ENCODE results near the gene SPDEF. TPM values are rescaled to one million over a fixed set of nuclear protein-coding genes. Genes with fewer than 3 reads are reported as not detected.

SPDEF gene
- total and polyA plus RNA-seq, 7 experiments from 2014 or later: 0.39 to 0.40 TPM; not detected in 5

DNA sequence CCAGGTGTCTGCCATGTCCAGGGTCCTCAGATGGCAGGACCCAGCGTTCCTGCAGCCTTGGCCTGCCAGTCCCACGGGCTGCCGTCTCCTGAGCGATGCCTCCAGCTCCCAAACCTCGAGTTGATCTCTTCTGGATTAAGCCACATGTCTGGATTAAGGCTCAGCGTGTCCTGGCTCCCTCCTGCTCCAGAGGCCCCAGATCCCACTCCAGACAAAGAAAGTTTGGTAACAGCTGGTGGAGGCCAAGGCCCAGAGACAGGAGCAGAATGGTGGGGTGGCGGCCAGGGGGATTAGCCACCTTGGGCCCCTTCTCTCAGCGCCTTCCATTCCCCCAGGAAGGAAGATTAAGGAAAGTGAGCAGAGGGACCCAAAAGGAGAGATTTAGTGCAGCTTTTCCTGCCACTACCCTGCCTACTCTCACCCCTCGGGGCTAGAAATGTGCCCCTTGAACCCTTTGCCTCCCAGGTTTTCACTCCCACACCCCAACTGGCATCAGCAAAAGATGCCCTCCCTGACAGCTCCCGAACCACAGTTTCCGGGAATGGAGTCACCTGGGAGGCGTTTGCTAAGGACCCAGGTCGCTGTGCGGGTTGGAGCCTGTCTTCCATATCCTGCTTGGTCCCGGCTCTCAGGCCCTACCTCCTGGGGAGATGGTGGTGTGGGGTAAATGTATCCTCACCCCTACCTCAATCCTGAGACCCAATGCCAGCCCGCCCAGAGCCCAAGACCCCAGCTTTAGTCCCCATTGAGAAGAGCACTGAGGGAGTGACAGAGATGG, 6.9 kb downstream of the SPDEF start:
- Histone ChIP-seq H3K27ac (ENCODE audit: low read depth, low read length) (no peak overlapping the region), H3K4me1 (ENCODE audit: control insufficient read depth in 2 of 2, insufficient read depth in 2 of 2, low read length in 2 of 2) (no peaks in the 10 kb centered on the region), H3K4me3 (ENCODE audit: low read length) (no peak overlapping the region), H3K36me3 (ENCODE audit: control insufficient read depth in 2 of 3, insufficient read depth in 3 of 3, low read length in 3 of 3) (no peaks in the 10 kb centered on the region), H3K27me3 (ENCODE audit: control insufficient read depth in 2 of 2, insufficient read depth in 2 of 2, low read length in 2 of 2) (no peaks in the 10 kb centered on the region), H3K9me3 (ENCODE audit: control insufficient read depth in 2 of 3, low read length in 3 of 3) (no peaks in the 10 kb centered on the region)
- Mint-ChIP-seq H3K36me3 (no peaks in the 10 kb centered on the region), H3K27ac (no peak overlapping the region), H3K9me3 (peaks cover 0 to 1% (median 0%) of the 10 kb centered on the region in 11 donors), H3K4me3 (no peak overlapping the region), H3K4me1 (peaks cover 0 to 8% (median 5%) of the 10 kb centered on the region in 7 donors), H3K27me3 (peaks cover 0 to 1% (median 0%) of the 10 kb centered on the region in 5 donors)
- no peak for ATAC-seq
- POLR2A ChIA-PET: no interaction called here
- intact Hi-C loops (cut with micrococcal nuclease): no loop called here
- no peak for DNase-seq
- CTCF ChIA-PET: no interaction called here

DNA sequence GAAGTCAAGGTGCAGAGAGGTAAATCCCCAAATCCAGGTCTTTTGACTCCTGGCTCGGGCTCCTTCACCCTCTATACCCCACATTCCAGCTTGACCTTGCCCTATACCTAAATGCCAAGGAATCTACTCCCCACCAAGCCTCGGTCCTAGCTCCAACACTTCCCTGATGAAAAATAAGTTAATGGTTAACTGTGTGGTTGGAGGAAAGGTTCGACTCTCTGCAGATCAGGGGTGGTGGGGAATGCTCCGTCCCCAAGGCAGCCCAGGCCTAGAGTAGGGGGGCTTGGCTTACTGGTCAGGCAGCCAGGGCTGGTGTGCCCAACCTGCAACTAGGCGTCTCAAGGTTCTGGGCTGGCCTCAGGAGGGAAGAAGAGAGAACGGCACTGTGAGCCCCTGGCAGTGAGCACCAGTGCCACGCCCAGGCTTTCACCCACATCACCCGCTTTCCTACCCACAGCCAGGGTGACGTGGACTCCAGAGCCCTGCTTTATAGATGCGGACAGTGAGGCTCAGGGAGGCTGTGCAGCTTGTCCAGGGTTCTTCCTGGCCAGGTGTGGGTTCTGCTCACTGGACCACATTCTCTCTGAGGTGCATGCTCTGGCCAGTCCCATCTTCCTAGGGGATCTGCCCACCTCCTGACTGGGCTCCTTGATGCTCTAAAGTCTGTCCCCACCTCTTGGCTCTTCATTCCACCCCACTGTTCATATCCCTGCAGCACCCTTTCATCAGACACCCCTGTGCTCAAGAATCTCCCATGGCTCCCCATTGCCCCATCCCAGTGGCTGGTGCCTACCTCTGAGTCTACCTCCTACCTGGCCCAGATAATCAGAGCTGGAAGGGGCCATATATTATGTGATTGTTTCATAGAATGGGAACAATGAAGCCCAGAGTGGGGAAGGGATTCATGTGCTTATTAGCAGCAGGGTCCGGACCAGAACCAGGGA, 8.2 kb downstream of the SPDEF start:
- no peaks in the 10 kb centered on the region for H3K36me3 ChIP-seq (ENCODE audit: control insufficient read depth in 2 of 3, insufficient read depth in 3 of 3, low read length in 3 of 3)
- intact Hi-C loops (cut with micrococcal nuclease): no loop called here
- H3K9me3 ChIP-seq (ENCODE audit: control insufficient read depth in 2 of 3, low read length in 3 of 3): no peaks in the 10 kb centered on the region
- H3K27me3 ChIP-seq (ENCODE audit: control insufficient read depth in 2 of 2, insufficient read depth in 2 of 2, low read length in 2 of 2): no peaks in the 10 kb centered on the region
- H3K27ac ChIP-seq (ENCODE audit: low read depth, low read length): no peak overlapping the region
- no peak overlapping the region for H3K27ac Mint-ChIP-seq
- H3K4me3 ChIP-seq (ENCODE audit: low read length): no peak overlapping the region
- H3K4me1 ChIP-seq (ENCODE audit: control insufficient read depth in 2 of 2, insufficient read depth in 2 of 2, low read length in 2 of 2): no peaks in the 10 kb centered on the region
- CTCF ChIA-PET: no interaction called here
- H3K36me3 Mint-ChIP-seq: no peaks in the 10 kb centered on the region
- peaks cover 0 to 1% (median 0%) of the 10 kb centered on the region in 5 donors for H3K27me3 Mint-ChIP-seq
- DNase-seq: no peak
- ATAC-seq: no peak
- H3K4me3 Mint-ChIP-seq: no peak overlapping the region
- peaks cover 0 to 2% (median 0%) of the 10 kb centered on the region in 7 donors for H3K4me1 Mint-ChIP-seq
- peaks cover 0 to 1% (median 0%) of the 10 kb centered on the region in 11 donors for H3K9me3 Mint-ChIP-seq
- POLR2A ChIA-PET: interaction anchor here (0.6 kb wide), 1 partner anchor 419 kb away, joined by 3 read pairs; no protein-coding TSS in a partner anchor

DNA sequence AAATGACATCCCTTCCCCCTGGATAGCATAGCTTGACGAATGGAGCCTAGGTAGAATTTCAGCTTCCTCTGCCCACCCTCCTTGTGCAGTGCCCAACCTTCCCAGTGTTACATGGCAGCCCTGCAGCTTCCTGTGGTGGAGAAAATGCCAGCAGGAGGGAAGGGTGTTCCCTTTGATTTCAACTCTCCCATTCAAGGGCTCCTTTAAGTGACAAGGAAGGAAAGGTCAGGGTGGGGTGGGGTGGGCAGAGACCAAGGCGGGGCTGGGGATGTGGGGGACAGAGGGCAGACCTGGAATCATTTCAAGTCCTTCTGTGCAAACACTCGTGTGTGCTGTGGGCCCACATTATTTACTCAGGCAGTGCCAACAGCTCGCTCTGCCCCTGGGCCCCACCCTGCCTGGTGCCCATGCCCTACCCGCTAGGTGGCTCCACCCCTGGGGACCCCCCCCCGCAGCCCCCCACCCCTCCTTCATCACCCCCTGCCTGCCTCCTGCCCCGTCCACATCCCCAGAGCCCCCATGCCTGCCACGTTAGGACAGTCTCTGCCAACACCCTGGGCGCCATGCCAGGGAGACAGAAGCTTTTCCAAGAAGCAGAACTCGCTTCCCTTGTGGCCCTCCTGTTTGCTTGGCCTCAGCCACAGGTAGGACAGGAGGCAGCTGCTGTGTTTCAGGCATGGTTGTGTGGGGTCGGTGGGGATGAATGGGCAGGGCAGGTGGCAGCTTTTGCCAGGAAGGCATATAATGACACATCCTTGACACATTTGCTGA, 9.4 kb downstream of the SPDEF start:
- intact Hi-C loops (cut with micrococcal nuclease): no loop called here
- no peak for ATAC-seq
- peaks cover 0 to 2% (median 0%) of the 10 kb centered on the region in 7 donors for H3K4me1 Mint-ChIP-seq
- H3K27me3 ChIP-seq (ENCODE audit: control insufficient read depth in 2 of 2, insufficient read depth in 2 of 2, low read length in 2 of 2): no peaks in the 10 kb centered on the region
- no peak overlapping the region for H3K27ac ChIP-seq (ENCODE audit: low read depth, low read length)
- no peak overlapping the region for H3K4me3 ChIP-seq (ENCODE audit: low read length)
- POLR2A ChIA-PET: no interaction called here
- peaks cover 0 to 1% (median 0%) of the 10 kb centered on the region in 5 donors for H3K27me3 Mint-ChIP-seq
- H3K36me3 ChIP-seq (ENCODE audit: control insufficient read depth in 2 of 3, insufficient read depth in 3 of 3, low read length in 3 of 3): no peaks in the 10 kb centered on the region
- no peak overlapping the region for H3K27ac Mint-ChIP-seq
- no peaks in the 10 kb centered on the region for H3K4me1 ChIP-seq (ENCODE audit: control insufficient read depth in 2 of 2, insufficient read depth in 2 of 2, low read length in 2 of 2)
- H3K4me3 Mint-ChIP-seq: no peak overlapping the region
- H3K9me3 Mint-ChIP-seq: peaks cover 0 to 1% (median 0%) of the 10 kb centered on the region in 11 donors
- no peaks in the 10 kb centered on the region for H3K9me3 ChIP-seq (ENCODE audit: control insufficient read depth in 2 of 3, low read length in 3 of 3)
- DNase-seq: no peak
- H3K36me3 Mint-ChIP-seq: no peaks in the 10 kb centered on the region
- CTCF ChIA-PET: no interaction called here

DNA sequence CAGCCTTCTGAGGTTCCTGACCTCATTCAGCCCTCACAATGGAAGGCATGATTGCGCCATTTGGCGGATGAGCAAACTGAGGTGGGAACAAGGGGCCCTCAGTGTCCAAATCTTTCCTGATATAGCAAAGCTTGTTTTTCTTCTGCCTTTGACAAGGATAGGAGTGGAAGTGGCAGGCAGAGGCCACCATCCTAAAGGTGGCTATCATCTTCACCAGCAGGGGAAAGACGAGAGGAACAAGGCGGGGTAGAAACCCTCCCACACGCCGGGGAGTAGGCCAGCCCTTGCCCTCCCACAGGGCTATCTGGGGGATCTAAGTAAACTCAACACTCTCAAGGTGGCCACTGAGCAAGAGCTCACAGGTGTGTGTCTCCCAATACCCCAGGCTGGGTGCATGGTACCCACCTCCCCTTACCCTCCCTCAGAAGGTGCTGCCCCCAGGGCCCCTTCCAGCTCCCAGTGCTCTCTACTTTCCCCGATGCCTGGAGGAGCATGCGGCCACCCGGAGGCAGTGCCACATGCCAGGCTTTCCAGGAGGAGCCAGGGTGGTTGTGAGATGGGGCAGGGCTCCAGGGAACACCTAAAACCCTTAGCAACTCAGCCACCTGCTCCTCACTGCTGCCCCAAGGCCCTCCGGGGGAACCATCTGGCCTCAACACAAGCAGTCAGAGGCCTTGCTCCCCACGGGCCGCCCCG, 11.2 kb downstream of the SPDEF start:
- no peak for ATAC-seq
- CTCF ChIA-PET: no interaction called here
- Histone ChIP-seq H3K4me1 (ENCODE audit: control insufficient read depth in 2 of 2, insufficient read depth in 2 of 2, low read length in 2 of 2) (no peaks in the 10 kb centered on the region), H3K27ac (ENCODE audit: low read depth, low read length) (no peak overlapping the region), H3K27me3 (ENCODE audit: control insufficient read depth in 2 of 2, insufficient read depth in 2 of 2, low read length in 2 of 2) (no peaks in the 10 kb centered on the region), H3K9me3 (ENCODE audit: control insufficient read depth in 2 of 3, low read length in 3 of 3) (no peaks in the 10 kb centered on the region), H3K36me3 (ENCODE audit: control insufficient read depth in 2 of 3, insufficient read depth in 3 of 3, low read length in 3 of 3) (no peaks in the 10 kb centered on the region), H3K4me3 (ENCODE audit: low read length) (no peak overlapping the region)
- Mint-ChIP-seq H3K4me1 (peaks cover 0 to 2% (median 0%) of the 10 kb centered on the region in 7 donors), H3K9me3 (peaks cover 0 to 1% (median 0%) of the 10 kb centered on the region in 11 donors), H3K4me3 (no peak overlapping the region), H3K27me3 (peaks cover 0 to 1% (median 0%) of the 10 kb centered on the region in 5 donors), H3K27ac (no peak overlapping the region), H3K36me3 (no peaks in the 10 kb centered on the region)
- POLR2A ChIA-PET: no interaction called here
- no peak for DNase-seq
- intact Hi-C loops (cut with micrococcal nuclease): no loop called here

GRCh38 chr6:34544052-34544604, 12.0 kb downstream of the SPDEF start:
- H3K27me3 ChIP-seq (ENCODE audit: control insufficient read depth in 2 of 2, insufficient read depth in 2 of 2, low read length in 2 of 2): no peaks in the 10 kb centered on the region
- H3K4me3 ChIP-seq (ENCODE audit: low read length): no peak overlapping the region
- H3K4me1 Mint-ChIP-seq: peaks cover 0 to 2% (median 0%) of the 10 kb centered on the region in 7 donors
- intact Hi-C loops (cut with micrococcal nuclease): no loop called here
- H3K9me3 Mint-ChIP-seq: peaks cover 0 to 1% (median 0%) of the 10 kb centered on the region in 11 donors
- CTCF ChIA-PET: no interaction called here
- H3K4me3 Mint-ChIP-seq: no peak overlapping the region
- POLR2A ChIA-PET: no interaction called here
- peaks cover 0 to 1% (median 0%) of the 10 kb centered on the region in 5 donors for H3K27me3 Mint-ChIP-seq
- H3K4me1 ChIP-seq (ENCODE audit: control insufficient read depth in 2 of 2, insufficient read depth in 2 of 2, low read length in 2 of 2): no peaks in the 10 kb centered on the region
- no peaks in the 10 kb centered on the region for H3K36me3 ChIP-seq (ENCODE audit: control insufficient read depth in 2 of 3, insufficient read depth in 3 of 3, low read length in 3 of 3)
- ATAC-seq (no peak), DNase-seq (no peak)
- no peaks in the 10 kb centered on the region for H3K36me3 Mint-ChIP-seq
- no peak overlapping the region for H3K27ac Mint-ChIP-seq
- H3K9me3 ChIP-seq (ENCODE audit: control insufficient read depth in 2 of 3, low read length in 3 of 3): no peaks in the 10 kb centered on the region
- H3K27ac ChIP-seq (ENCODE audit: low read depth, low read length): no peak overlapping the region

DNA sequence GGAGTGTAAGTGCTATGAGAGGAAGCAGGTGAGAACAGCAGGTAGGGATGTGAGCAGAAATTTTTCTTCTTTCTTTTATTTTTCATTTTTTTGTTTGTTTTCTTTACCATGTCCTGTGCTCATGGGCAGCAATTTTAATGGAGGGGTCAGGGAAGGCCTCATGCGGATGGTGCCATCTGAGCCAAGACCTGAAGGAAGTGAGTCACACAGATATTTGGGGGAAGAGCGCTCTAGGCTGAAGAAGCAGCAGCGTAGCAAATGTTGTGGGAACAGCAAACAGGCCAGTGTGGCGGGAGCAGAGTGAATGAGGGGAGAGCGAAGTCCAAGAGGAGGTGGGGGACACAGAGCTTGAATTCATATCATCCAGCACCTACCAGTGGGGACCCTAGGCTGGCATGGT, 12.7 kb downstream of the SPDEF start:
- CTCF ChIA-PET: no interaction called here
- H3K4me3 Mint-ChIP-seq: no peak overlapping the region
- no peaks in the 10 kb centered on the region for H3K27me3 ChIP-seq (ENCODE audit: control insufficient read depth in 2 of 2, insufficient read depth in 2 of 2, low read length in 2 of 2)
- no peaks in the 10 kb centered on the region for H3K4me1 ChIP-seq (ENCODE audit: control insufficient read depth in 2 of 2, insufficient read depth in 2 of 2, low read length in 2 of 2)
- no peak overlapping the region for H3K27ac ChIP-seq (ENCODE audit: low read depth, low read length)
- no peak overlapping the region for H3K4me3 ChIP-seq (ENCODE audit: low read length)
- H3K9me3 Mint-ChIP-seq: peaks cover 0 to 1% (median 0%) of the 10 kb centered on the region in 11 donors
- no peaks in the 10 kb centered on the region for H3K36me3 Mint-ChIP-seq
- POLR2A ChIA-PET: no interaction called here
- peaks cover 0 to 2% (median 0%) of the 10 kb centered on the region in 7 donors for H3K4me1 Mint-ChIP-seq
- no peak overlapping the region for H3K27ac Mint-ChIP-seq
- no peaks in the 10 kb centered on the region for H3K36me3 ChIP-seq (ENCODE audit: control insufficient read depth in 2 of 3, insufficient read depth in 3 of 3, low read length in 3 of 3)
- H3K27me3 Mint-ChIP-seq: peaks cover 0 to 1% (median 0%) of the 10 kb centered on the region in 5 donors
- intact Hi-C loops (cut with micrococcal nuclease): no loop called here
- no peak for ATAC-seq
- no peaks in the 10 kb centered on the region for H3K9me3 ChIP-seq (ENCODE audit: control insufficient read depth in 2 of 3, low read length in 3 of 3)
- DNase-seq: no peak

All from naive thymus-derived CD4-positive, alpha-beta T cell (primary cell).